Neural cell (in vitro differentiated cells): ENCODE data around the gene MAP2K4.

Experiments used
- EP300 ChIP-seq: fragments of 450-650 bp; conservative IDR thresholded peaks from 2 replicates; pipeline ENCODE4 v1.6.1; 2014; ENCODE audit warnings: antibody characterized with exemption, mild to moderate bottlenecking, moderate library complexity; ENCODE audit not compliant: poor library complexity, severe bottlenecking
- EZH2 ChIP-seq: fragments of 200-600, 300-800 bp; shearing (Covaris generic), sonication (generic); IDR thresholded peaks from 2 replicates; pipeline ENCODE4 v1.6.1; 2014; ENCODE audit warnings: antibody characterized with exemption, low read length, borderline replicate concordance, mild to moderate bottlenecking; ENCODE audit not compliant: insufficient read depth, poor library complexity, severe bottlenecking
- RAD21 ChIP-seq: fragments of 450-650 bp; conservative IDR thresholded peaks from 2 replicates; pipeline ENCODE4 v1.6.1; 2014; ENCODE audit warnings: antibody characterized with exemption, mild to moderate bottlenecking, moderate library complexity
- TF ChIP-seq, protein P1 (sequence below): fragments of 450-650 bp; IDR thresholded peaks from 2 replicates; pipeline ENCODE4 v1.5.1; 2014; ENCODE audit warnings: antibody characterized with exemption, mild to moderate bottlenecking, moderate library complexity; ENCODE audit not compliant: poor library complexity, severe bottlenecking

DNA sequence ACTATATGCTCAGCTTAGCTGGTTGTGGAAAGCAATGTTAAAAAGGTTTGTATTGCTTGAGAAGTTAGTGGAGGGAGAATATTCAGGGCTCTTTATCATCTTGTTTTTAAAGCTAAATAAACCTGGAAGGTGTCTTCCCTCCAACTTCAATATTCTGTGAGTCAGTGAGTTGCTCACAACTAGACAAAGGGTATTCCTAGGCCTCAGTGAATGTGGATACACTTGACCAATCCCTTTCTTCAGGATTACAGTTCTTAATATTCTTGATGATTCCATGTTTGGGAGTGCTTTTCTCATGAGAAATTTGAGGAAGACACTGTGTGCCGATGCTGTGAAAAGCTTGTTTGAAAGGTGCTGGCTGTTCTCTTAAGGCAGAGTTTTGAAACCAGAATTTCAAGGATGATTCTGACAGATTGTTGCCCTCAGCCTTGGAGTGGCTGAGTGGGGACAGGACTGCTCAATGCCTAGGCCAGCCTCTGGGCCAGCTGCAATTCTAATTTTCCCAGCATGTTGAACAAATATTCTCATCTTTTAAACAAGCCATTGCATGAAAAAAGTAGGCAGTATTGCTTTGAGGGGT, 30.1 kb downstream of the MAP2K4 start:
- TF ChIP-seq EZH2 (no peak), EP300 (no peak), RAD21 (no peak)
- TF ChIP-seq, protein P1, sequence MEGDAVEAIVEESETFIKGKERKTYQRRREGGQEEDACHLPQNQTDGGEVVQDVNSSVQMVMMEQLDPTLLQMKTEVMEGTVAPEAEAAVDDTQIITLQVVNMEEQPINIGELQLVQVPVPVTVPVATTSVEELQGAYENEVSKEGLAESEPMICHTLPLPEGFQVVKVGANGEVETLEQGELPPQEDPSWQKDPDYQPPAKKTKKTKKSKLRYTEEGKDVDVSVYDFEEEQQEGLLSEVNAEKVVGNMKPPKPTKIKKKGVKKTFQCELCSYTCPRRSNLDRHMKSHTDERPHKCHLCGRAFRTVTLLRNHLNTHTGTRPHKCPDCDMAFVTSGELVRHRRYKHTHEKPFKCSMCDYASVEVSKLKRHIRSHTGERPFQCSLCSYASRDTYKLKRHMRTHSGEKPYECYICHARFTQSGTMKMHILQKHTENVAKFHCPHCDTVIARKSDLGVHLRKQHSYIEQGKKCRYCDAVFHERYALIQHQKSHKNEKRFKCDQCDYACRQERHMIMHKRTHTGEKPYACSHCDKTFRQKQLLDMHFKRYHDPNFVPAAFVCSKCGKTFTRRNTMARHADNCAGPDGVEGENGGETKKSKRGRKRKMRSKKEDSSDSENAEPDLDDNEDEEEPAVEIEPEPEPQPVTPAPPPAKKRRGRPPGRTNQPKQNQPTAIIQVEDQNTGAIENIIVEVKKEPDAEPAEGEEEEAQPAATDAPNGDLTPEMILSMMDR = no peak
